Neural cell (in vitro differentiated cells): Measurements from ENCODE around the gene TSPAN18. TPM values are rescaled to one million over a fixed set of nuclear protein-coding genes. Genes with fewer than 3 reads are reported as not detected.
A peak's percentile ranks its signal among the peaks of the same experiment; 100 is the strongest.

Source experiments
- H2AFZ ChIP-seq: fragments of 200-600, 300-800 bp; sonication (generic), shearing (Covaris generic); 2 replicates; pipeline ENCODE4 v1.6.0; 2014; ENCODE audit warnings: low read depth, mild to moderate bottlenecking, antibody characterized with exemption, low read length, moderate library complexity
- H3F3A ChIP-seq: fragments of 200-600 bp; shearing (Covaris generic); 2 replicates; pipeline ENCODE4 v1.6.1; 2016; ENCODE audit warnings: mild to moderate bottlenecking, moderate library complexity, mixed read lengths, antibody characterized with exemption, low read length; ENCODE audit not compliant: insufficient read depth, poor library complexity, severe bottlenecking
- H3K27ac ChIP-seq: fragments of 200-600, 300-800 bp; sonication (generic), shearing (Covaris generic); 2 replicates; pipeline ENCODE4 v1.5.1; 2014; ENCODE audit warnings: mild to moderate bottlenecking, low read length, moderate library complexity
- H3K27me3 ChIP-seq: fragments of 300-800, 200-600 bp; sonication (generic), shearing (Covaris generic); 2 replicates; pipeline ENCODE4 v1.6.0; 2014; ENCODE audit warnings: mild to moderate bottlenecking, low read depth, low read length, moderate library complexity; ENCODE audit not compliant: insufficient read depth
- H3K36me3 ChIP-seq: fragments of 300-800, 200-600 bp; sonication (generic), shearing (Covaris generic); 2 replicates; pipeline ENCODE4 v1.5.1; 2014; ENCODE audit warnings: mild to moderate bottlenecking, antibody characterized with exemption, low read length, moderate library complexity; ENCODE audit not compliant: insufficient read depth
- H3K4me2 ChIP-seq: fragments of 300-800, 200-600 bp; sonication (generic), shearing (Covaris generic); 2 replicates; pipeline ENCODE4 v1.6.0; 2014; ENCODE audit warnings: mild to moderate bottlenecking, low read length
- H3K4me3 ChIP-seq: fragments of 300-800, 200-600 bp; sonication (generic), shearing (Covaris generic); 2 replicates; pipeline ENCODE4 v1.5.1; 2014; ENCODE audit warnings: mild to moderate bottlenecking, low read length, moderate library complexity
- H3K79me2 ChIP-seq: fragments of 200-600 bp; shearing (Covaris generic); replicated peaks from 2 replicates; pipeline ENCODE4 v1.6.0; 2014; ENCODE audit warnings: mild to moderate bottlenecking, low read length, moderate library complexity; ENCODE audit not compliant: insufficient read depth
- H3K9ac ChIP-seq: fragments of 300-800, 200-600 bp; sonication (generic), shearing (Covaris generic); 2 replicates; pipeline ENCODE4 v1.6.1; 2016; ENCODE audit warnings: mild to moderate bottlenecking, low read length, mixed read lengths
- H3K9me2 ChIP-seq: fragments of 200-600 bp; shearing (Covaris generic); 2 replicates; pipeline ENCODE4 v1.6.1; 2016; ENCODE audit warnings: mild to moderate bottlenecking, low read length, mixed read lengths; ENCODE audit not compliant: insufficient read depth
- H3K9me3 ChIP-seq: fragments of 200-600, 300-800 bp; sonication (generic), shearing (Covaris generic); 2 replicates; pipeline ENCODE4 v1.6.1; 2016; ENCODE audit warnings: mild to moderate bottlenecking, mixed run types, low read length, moderate library complexity, mixed read lengths
- H4K20me1 ChIP-seq: fragments of 200-600 bp; shearing (Covaris generic); 2 replicates; pipeline ENCODE4 v1.6.1; 2016; ENCODE audit warnings: mild to moderate bottlenecking, mixed run types; ENCODE audit not compliant: insufficient read depth
- CTCF ChIP-seq: fragments of 450-650 bp; IDR thresholded peaks from 2 replicates; pipeline ENCODE4 v1.5.1; 2014; ENCODE audit warnings: antibody characterized with exemption, mild to moderate bottlenecking, moderate library complexity; ENCODE audit not compliant: poor library complexity, severe bottlenecking
- EP300 ChIP-seq: fragments of 450-650 bp; conservative IDR thresholded peaks from 2 replicates; pipeline ENCODE4 v1.6.1; 2014; ENCODE audit warnings: antibody characterized with exemption, mild to moderate bottlenecking, moderate library complexity; ENCODE audit not compliant: poor library complexity, severe bottlenecking
- EZH2 ChIP-seq: fragments of 200-600, 300-800 bp; shearing (Covaris generic), sonication (generic); IDR thresholded peaks from 2 replicates; pipeline ENCODE4 v1.6.1; 2014; ENCODE audit warnings: antibody characterized with exemption, low read length, borderline replicate concordance, mild to moderate bottlenecking; ENCODE audit not compliant: insufficient read depth, poor library complexity, severe bottlenecking
- MXI1 ChIP-seq: fragments of 450-650 bp; conservative IDR thresholded peaks from 2 replicates; pipeline ENCODE4 v1.6.1; 2014; ENCODE audit warnings: antibody characterized with exemption, mild to moderate bottlenecking; ENCODE audit not compliant: poor library complexity, severe bottlenecking
- POLR2AphosphoS5 ChIP-seq: IDR thresholded peaks from 2 replicates; pipeline ENCODE4 v1.6.1; 2012
- RAD21 ChIP-seq: fragments of 450-650 bp; conservative IDR thresholded peaks from 2 replicates; pipeline ENCODE4 v1.6.1; 2014; ENCODE audit warnings: antibody characterized with exemption, mild to moderate bottlenecking, moderate library complexity
- REST ChIP-seq: IDR thresholded peaks from 2 replicates; pipeline ENCODE4 v1.6.1; 2012; ENCODE audit warnings: borderline replicate concordance
- SMC3 ChIP-seq: fragments of 450-650 bp; conservative IDR thresholded peaks from 2 replicates; pipeline ENCODE4 v1.6.1; 2014; ENCODE audit warnings: antibody characterized with exemption, mild to moderate bottlenecking, moderate library complexity; ENCODE audit not compliant: poor library complexity
- TAF1 ChIP-seq: IDR thresholded peaks from 2 replicates; pipeline ENCODE4 v1.6.1; 2012; ENCODE audit warnings: low read depth
- polyA plus RNA-seq: library from polyadenylated mRNA; depleted of rRNA; stranded (reverse); fragments of >200 nt; gene quantifications from 2 replicates; pipeline ENCODE4 v1.2.3, GENCODE V29; 2014

The TSPAN18 gene
- polyA plus RNA-seq, 1 donor from 2014 or later, result 8.4 TPM

- H3K9me3 ChIP-seq, result no peaks in the 10 kb centered on the region
- no peaks in the 10 kb centered on the region for H3K79me2 ChIP-seq
- no peak overlapping the region for H2AFZ ChIP-seq
- no peaks in the 10 kb centered on the region for H3F3A ChIP-seq
- no peaks in the 10 kb centered on the region for H3K36me3 ChIP-seq
- no peak for TF ChIP-seq POLR2AphosphoS5
- no peak for TF ChIP-seq SMC3
- TF ChIP-seq TAF1, result no peak
- no peak for TF ChIP-seq EZH2
- TF ChIP-seq MXI1, result no peak
- TF ChIP-seq REST, result no peak
- TF ChIP-seq EP300, result no peak
- no peak for TF ChIP-seq RAD21
- TF ChIP-seq CTCF, result no peak
- H3K4me3 ChIP-seq, result no peak overlapping the region
- H3K27me3 ChIP-seq, result no peaks in the 10 kb centered on the region
- peak overlapping the region; percentile 30 for H3K9ac ChIP-seq
- no peaks in the 10 kb centered on the region for H4K20me1 ChIP-seq
- H3K9me2 ChIP-seq, result no peaks in the 10 kb centered on the region
- no peak overlapping the region for H3K4me2 ChIP-seq
- H3K27ac ChIP-seq, result no peak overlapping the region
These were observed 251.7 kb downstream of the TSPAN18 start for GRCh38 chr11:44978274-44978960.

- Histone ChIP-seq H3K4me3 (no peak overlapping the region), H3K9me2 (no peaks in the 10 kb centered on the region), H2AFZ (no peak overlapping the region), H3F3A (no peaks in the 10 kb centered on the region), H3K79me2 (no peaks in the 10 kb centered on the region), H4K20me1 (no peaks in the 10 kb centered on the region), H3K9me3 (no peaks in the 10 kb centered on the region), H3K4me2 (no peak overlapping the region), H3K9ac (peak overlapping the region; percentile 30), H3K27ac (no peak overlapping the region), H3K36me3 (no peaks in the 10 kb centered on the region), H3K27me3 (no peaks in the 10 kb centered on the region)
- TF ChIP-seq CTCF (no peak), POLR2AphosphoS5 (no peak), REST (no peak), EP300 (no peak), EZH2 (no peak)
These were observed 252.2 kb downstream of the TSPAN18 start for GRCh38 chr11:44978961-44979331.
